Hematopoietic multipotent progenitor cell treated with erythropoietin and hydrocortisone succinate and interleukin-3 and kit ligand, for 4 days (in vitro differentiated cells): ENCODE measurements around the gene TCFL5.
A peak's percentile ranks its signal among the peaks of the same experiment; 100 is the strongest.

ENCODE experiments used
- DNase-seq: peaks from one replicate; pipeline ENCODE4 v3.0.0-alpha.2; 2015

The TCFL5 gene

GRCh38 chr20:62895539-62895938 lies 33.9 kb upstream of the TCFL5 start:
- DNase-seq: no peak

- DNase-seq: no peak
Measured at GRCh38 chr20:62894261-62894660, 32.6 kb upstream of the TCFL5 start.

GRCh38 chr20:62893700-62894099 lies 32.1 kb upstream of the TCFL5 start:
- DNase-seq: no peak

GRCh38 chr20:62892348-62893304 lies 31.0 kb upstream of the TCFL5 start:
- DNase-seq: no peak

GRCh38 chr20:62891111-62891510 lies 29.5 kb upstream of the TCFL5 start:
- DNase-seq: no peak

GRCh38 chr20:62890444-62890843 lies 28.8 kb upstream of the TCFL5 start:
- DNase-seq: no peak

- no peak for DNase-seq
Measured at GRCh38 chr20:62889871-62890270, 28.2 kb upstream of the TCFL5 start.

- no peak for DNase-seq
Measured at GRCh38 chr20:62889411-62889810, 27.8 kb upstream of the TCFL5 start.

GRCh38 chr20:62888910-62889309 lies 27.3 kb upstream of the TCFL5 start:
- DNase-seq: no peak

- no peak for DNase-seq
Measured at GRCh38 chr20:62888406-62888805, 26.8 kb upstream of the TCFL5 start.

- no peak for DNase-seq
Measured at GRCh38 chr20:62887860-62888239, 26.2 kb upstream of the TCFL5 start.

- peak; percentile 87 for DNase-seq
Measured at GRCh38 chr20:62887152-62887859, 25.7 kb upstream of the TCFL5 start.

- no peak for DNase-seq
Measured at GRCh38 chr20:62886709-62887058, 25.1 kb upstream of the TCFL5 start.

- DNase-seq: no peak
Measured at GRCh38 chr20:62885896-62886708, 24.5 kb upstream of the TCFL5 start.

- DNase-seq: no peak
Measured at GRCh38 chr20:62885046-62885895, 23.6 kb upstream of the TCFL5 start.

- no peak for DNase-seq
Measured at GRCh38 chr20:62884556-62884955, 22.9 kb upstream of the TCFL5 start.

- DNase-seq: no peak
Measured at GRCh38 chr20:62882426-62882825, 20.8 kb upstream of the TCFL5 start.

- no peak for DNase-seq
Measured at GRCh38 chr20:62881662-62882395, 20.2 kb upstream of the TCFL5 start.

GRCh38 chr20:62880935-62881661 lies 19.5 kb upstream of the TCFL5 start:
- DNase-seq: no peak

- no peak for DNase-seq
Measured at GRCh38 chr20:62880147-62880934, 18.7 kb upstream of the TCFL5 start.
